ENCODE data around the gene MON1A.

DNA sequence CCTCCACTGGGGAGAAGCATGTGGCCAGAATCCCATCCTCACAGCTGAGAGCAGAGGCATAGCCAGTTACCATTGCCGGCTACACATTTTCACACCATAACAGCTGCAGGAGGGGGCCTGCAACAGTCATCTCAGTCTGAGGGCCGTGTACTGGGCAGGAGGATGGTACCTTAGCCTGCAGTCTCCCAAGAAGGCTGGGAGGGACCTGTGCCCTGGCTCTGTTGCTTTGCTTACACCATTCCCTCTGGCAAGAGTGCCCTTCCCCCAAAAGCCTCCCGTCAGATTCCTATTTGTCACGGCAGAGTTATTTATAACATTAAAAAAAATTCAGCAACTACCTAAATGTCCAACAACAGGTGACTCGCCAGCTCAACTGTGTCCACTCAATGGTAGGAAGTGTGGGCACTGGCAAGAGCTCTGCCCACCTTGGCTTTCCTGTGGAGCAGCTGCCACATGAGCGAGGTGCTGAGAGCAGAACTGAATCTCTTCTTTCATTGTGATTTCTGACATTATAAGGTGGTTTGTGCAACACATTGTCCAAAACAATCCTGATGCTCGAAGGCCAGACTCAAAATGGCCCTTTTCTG lies 64.3 kb downstream of the MON1A start:
- TF ChIP-seq, protein P1, sequence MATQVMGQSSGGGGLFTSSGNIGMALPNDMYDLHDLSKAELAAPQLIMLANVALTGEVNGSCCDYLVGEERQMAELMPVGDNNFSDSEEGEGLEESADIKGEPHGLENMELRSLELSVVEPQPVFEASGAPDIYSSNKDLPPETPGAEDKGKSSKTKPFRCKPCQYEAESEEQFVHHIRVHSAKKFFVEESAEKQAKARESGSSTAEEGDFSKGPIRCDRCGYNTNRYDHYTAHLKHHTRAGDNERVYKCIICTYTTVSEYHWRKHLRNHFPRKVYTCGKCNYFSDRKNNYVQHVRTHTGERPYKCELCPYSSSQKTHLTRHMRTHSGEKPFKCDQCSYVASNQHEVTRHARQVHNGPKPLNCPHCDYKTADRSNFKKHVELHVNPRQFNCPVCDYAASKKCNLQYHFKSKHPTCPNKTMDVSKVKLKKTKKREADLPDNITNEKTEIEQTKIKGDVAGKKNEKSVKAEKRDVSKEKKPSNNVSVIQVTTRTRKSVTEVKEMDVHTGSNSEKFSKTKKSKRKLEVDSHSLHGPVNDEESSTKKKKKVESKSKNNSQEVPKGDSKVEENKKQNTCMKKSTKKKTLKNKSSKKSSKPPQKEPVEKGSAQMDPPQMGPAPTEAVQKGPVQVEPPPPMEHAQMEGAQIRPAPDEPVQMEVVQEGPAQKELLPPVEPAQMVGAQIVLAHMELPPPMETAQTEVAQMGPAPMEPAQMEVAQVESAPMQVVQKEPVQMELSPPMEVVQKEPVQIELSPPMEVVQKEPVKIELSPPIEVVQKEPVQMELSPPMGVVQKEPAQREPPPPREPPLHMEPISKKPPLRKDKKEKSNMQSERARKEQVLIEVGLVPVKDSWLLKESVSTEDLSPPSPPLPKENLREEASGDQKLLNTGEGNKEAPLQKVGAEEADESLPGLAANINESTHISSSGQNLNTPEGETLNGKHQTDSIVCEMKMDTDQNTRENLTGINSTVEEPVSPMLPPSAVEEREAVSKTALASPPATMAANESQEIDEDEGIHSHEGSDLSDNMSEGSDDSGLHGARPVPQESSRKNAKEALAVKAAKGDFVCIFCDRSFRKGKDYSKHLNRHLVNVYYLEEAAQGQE (IDR thresholded peaks at IDR 0.05; ENCODE audit: insufficient replicate concordance, low read depth) = no peak
- TF ChIP-seq POLR2AphosphoS5 (IDR thresholded peaks at IDR 0.05; ENCODE audit: low read depth) (no peak), GABPA (IDR thresholded peaks at IDR 0.05; ENCODE audit: low read depth) (no peak)
- TF ChIP-seq, protein P2, sequence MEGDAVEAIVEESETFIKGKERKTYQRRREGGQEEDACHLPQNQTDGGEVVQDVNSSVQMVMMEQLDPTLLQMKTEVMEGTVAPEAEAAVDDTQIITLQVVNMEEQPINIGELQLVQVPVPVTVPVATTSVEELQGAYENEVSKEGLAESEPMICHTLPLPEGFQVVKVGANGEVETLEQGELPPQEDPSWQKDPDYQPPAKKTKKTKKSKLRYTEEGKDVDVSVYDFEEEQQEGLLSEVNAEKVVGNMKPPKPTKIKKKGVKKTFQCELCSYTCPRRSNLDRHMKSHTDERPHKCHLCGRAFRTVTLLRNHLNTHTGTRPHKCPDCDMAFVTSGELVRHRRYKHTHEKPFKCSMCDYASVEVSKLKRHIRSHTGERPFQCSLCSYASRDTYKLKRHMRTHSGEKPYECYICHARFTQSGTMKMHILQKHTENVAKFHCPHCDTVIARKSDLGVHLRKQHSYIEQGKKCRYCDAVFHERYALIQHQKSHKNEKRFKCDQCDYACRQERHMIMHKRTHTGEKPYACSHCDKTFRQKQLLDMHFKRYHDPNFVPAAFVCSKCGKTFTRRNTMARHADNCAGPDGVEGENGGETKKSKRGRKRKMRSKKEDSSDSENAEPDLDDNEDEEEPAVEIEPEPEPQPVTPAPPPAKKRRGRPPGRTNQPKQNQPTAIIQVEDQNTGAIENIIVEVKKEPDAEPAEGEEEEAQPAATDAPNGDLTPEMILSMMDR (IDR thresholded peaks at IDR 0.05; ENCODE audit: insufficient read depth, low read length) = no peak
